ENCODE measurements around the gene ZBED4.
A peak's percentile ranks its signal among the peaks of the same experiment; 100 is the strongest.

The ZBED4 gene

DNA sequence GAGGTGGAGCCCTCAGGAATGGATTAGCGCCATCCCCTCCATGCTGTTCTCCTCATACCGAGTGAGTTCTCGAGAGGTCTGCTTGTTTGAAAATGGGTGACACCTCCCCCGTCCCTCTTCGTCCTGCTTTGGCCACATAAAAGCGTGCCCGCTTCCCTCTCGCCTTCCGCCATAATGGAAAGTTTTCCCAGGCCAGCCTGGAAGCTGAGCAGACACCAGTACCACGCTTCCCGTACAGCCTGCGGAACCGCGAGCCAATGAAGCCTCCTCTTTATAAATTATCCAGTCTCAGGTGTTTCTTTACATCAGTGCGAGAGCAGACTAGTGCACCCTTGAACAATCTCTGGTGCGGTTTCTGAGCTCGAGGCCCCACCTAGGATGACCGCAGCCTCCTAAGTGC lies 51.8 kb downstream of the ZBED4 start:
- DNase-seq: no peak

DNA sequence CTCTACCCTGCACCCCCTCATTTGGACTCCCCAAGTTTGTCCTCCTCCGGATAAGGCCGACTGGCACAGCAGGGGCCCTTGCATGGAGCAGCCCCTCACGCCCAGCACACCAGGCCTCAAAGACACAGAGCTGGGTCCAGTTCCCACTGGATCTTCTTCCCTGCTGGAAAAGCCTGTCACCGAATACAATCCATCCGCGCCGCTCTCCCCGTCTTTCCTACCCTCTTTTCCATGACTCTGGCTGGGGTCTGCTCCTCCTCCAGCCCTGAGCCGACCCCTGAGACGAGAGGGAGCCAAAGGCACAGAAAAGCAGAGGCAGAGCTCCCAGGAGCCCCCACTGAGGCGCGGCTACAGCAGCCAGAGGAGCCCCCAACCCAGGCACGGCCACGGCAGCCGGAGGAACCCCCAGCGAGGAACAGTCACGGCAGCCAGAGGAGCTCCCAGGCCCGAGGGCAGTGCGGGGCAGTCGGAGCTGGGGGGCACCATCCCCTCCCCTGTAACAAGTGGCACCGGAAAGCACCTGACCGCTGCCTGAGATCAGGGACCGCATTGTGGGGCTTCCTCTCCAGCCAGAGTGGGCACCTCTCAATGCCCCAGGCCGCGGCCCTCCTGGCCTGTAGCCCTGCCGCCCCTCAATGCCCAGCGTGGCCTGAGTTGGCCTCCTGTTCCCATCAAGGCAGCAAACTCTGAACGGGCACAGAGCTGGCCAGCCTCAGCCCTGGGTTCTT lies 52.6 kb downstream of the ZBED4 start:
- DNase-seq: no peak

DNA sequence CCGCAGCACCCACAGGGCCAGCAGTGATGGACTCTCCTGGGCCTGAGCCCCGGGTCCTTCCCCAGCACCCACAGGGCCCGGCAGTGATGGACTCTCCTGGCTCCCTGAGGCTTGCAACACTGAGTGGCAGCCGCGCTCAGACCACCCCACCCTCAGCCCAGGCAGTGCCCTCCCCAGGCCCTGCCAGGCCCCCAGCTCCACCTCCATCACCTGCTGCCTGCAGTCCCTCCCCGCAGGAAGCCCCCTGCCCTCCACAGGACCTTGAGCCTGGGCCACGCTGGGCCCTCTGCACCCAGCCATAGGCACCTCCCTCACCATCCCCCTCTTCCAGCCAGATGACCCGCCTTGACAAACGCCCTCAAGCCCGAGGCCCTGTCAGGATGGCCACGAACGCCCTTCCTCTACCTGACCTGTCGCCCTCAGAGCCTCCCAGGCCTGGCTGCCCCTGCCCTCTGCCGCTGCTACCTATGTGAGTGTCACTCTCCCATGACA lies 53.2 kb downstream of the ZBED4 start:
- DNase-seq: no peak

DNA sequence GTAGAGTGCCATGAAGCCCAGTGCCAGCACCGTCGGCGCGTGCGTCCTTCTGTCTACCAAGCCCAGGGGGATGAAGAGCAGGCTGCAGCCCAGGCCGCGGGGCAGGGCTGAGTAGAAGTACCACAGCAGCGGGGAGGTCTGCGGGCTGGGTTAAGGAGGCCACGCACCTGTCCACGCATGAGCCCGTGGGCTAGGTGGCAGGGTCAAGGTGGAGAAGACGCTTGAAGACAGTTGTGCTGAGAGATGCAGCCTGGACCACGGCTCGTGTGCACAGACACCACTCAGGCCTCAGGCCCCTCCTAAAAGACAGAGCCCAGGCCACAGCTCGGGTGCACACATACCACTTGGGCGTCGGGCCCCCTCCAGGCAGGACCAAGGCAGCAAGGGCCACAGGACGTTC lies 54.2 kb downstream of the ZBED4 start:
- no peak for DNase-seq

DNA sequence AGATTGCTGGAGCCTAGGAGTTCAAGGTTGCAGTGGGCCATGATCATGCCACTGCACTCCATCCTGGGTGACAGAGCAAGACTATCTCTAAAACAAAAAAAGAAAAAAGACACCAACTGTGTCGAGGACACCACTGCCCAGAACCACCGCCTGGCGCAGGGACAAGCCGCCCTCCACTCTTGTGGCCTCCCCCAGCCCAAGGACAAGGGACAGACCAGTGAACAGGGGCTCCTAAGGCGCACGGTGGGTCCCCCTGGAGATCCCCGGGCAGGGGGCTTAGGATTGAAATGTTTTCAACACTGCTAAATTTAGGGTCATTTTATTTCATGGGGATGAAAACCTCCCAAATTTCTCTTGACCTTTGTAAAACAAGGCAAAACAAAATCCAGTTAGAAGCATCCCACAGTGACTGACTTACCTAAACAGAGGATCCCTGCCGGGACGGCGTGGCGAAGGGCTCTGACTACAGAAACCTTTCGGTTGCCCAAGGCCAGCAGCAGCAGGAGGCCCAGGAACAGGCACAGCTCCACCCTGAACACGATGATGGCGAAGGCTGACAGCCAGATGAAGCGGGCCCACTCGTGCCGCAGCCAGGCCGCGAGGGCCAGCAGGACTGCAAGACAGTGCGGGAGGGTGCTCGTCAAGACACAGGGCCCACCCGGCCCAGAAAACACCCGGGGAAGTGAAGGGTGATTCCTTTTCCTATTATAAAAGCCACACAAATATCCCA lies 56.0 kb downstream of the ZBED4 start:
- no peak for DNase-seq

DNA sequence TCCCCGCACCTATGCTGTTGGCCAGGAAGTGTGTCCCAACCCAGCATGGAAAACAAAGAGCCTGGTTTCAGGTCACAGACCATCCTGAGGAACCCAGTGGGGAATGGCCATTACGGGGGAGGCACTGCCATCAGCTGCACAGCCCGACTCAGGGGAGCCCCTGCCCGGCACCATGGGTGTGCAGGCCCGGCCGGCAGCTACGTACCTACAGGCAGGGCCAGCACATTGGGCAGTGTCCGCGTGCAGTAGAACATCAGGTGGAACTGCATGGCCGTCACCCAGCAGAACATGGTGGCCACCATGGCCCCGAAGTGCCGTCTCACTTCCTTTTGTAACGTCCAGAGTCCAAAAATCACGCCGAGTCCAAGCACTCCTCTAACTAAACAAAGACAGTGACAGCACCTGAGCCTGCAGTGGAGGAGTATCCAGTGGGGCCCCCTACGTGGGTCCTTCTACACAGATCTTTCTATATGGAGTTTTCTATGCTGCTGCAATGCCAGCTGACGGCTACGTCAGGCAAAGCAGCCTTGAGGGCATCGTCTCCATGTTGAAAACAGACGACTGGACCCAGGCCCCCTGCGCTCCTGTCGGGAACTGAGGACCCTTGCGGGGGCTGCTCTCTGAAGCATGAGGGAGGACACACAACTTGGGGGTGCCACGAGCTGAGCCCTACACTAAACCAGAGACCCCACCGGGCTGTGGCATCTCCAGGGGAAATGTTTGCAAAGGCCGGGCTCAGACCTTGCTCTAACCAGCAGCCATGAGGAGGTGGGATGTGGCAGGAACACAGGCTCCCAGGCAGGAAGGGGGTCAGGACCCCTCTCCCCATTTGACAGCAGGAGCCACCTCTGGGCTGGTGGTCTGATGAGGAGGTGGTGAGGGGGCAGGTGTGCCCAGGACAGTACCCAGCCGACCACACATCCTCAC lies 56.8 kb downstream of the ZBED4 start:
- DNase-seq: no peak

DNA sequence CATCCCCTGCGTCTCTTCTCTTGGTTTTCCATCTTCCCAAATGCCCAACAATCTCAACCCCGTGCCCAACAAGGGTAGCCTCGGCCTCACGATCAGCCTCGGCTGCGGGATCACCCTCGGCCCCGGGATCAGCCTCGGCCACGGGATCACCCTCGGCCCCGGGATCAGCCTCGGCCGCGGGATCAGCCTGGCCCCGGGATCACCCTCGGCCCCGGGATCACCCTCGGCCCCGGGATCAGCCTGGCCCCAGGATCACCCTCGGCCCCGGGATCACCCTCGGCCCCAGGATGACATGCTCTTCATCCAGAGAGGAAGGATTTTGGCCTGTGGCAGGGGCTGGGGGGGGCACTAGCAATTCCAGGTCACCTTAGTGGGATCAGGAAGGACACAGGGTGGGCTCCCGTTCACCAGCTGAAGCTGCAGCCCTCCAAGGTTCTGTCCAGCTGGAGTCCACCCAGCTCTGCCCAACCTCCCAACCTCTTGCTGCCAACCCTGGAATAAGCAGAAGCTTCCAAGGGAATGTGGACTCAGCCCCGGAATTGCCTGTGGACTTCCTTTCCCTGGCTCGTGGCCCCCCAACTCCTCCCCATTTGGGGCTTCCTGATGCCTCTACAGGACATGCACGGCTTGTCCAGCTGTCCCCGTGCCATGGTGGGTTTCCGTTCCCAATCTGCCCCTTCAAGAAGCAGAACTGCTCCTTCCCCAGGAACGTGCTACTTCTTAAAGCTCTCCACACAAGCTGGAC lies 58.4 kb downstream of the ZBED4 start:
- no peak for DNase-seq

DNA sequence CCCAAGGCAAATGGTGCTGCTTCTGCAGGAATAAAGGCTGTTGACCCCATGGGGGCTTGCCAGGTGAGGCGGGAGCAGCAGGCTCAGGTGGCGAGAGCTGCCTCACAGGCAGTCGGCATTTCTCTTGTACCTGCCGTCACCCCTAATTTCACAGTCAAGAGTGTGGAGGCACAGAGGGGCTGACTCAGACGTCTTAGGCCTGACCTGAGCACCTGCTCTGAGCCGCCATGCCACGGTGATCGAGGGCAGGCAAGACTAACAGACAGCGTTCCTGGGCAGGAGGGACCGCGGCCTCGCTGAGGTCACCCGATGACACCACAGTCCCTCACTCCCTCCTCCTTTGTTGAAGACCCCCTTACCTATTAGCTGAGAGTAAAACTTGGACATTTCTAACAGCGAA lies 59.4 kb downstream of the ZBED4 start:
- no peak for DNase-seq

DNA sequence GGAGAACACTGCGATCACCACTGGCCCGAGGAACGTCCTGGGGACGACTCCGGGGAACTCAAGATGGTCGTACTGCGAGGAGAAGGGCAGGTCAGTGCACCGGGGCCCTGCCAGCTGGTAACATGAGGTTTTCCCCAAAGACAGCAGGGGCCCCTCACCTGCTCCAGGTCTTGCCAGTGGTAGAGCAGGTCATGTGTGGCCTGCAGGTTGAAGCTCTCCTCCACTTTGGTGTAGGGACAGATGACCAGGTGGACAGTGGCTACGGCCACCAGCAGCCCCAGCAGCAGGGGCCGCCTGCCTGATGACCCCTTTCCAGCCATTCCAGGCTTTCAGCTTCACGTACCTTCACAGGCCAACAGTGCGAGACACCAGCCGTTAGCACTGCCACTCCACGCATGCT lies 59.8 kb downstream of the ZBED4 start:
- DNase-seq: no peak

DNA sequence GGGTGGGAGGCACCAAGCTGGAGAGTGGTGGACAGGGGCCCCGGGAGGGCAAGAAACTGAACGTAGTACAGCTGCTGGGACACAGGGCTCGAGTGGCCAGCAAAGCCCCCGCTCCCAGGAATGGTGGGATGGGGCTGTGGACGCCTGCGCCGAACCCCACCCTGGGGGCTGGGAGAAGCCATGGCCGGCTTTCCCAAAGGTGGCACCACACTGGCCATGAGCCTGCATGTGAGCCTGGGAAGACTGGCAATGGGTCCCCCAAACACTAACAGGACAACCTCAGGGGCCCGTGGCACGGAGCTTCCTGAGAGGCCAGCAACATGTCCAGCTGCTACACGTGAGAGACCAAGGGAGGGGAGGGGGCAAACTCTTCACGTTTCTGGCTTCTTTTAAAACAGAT lies 60.6 kb downstream of the ZBED4 start:
- DNase-seq: no peak

DNA sequence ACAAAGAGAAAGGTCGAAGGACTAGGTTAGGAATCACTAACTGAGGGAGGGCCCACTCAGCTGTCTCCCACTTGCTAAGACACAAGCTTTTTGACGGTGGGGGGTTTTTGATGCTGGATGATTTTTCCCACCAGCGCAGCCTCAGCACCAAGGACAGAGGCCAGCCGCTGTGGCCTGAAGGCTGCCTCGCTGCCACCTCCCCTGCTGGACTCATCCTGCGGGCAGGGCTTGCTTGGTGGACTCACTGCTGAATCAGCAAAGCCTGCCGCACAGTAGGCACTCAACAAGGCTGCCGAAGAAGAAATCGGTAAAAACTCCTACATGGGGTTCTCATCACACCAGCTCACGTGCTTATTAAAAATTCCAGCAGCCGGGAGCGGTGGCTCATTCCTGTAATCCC lies 62.0 kb downstream of the ZBED4 start:
- no peak for DNase-seq

DNA sequence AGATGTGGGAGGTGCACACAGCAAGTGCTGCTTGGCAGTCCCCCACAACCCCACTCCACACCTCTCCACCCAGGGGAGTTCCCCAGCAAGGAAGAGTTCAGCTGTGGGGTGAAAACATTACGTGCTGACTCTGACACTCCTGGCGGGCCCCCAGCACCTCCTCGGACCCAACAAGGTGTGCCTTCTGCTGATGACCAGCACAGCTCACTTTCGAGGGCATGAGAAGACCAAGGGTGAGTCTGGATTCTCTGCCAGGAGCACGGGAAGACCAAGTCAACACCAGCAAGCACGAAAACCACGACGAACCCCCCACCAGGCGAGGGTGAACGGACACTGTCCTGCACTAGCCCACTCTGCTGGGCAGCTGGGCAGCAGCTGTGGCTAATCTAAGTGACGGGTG lies 63.2 kb downstream of the ZBED4 start:
- DNase-seq: no peak

DNA sequence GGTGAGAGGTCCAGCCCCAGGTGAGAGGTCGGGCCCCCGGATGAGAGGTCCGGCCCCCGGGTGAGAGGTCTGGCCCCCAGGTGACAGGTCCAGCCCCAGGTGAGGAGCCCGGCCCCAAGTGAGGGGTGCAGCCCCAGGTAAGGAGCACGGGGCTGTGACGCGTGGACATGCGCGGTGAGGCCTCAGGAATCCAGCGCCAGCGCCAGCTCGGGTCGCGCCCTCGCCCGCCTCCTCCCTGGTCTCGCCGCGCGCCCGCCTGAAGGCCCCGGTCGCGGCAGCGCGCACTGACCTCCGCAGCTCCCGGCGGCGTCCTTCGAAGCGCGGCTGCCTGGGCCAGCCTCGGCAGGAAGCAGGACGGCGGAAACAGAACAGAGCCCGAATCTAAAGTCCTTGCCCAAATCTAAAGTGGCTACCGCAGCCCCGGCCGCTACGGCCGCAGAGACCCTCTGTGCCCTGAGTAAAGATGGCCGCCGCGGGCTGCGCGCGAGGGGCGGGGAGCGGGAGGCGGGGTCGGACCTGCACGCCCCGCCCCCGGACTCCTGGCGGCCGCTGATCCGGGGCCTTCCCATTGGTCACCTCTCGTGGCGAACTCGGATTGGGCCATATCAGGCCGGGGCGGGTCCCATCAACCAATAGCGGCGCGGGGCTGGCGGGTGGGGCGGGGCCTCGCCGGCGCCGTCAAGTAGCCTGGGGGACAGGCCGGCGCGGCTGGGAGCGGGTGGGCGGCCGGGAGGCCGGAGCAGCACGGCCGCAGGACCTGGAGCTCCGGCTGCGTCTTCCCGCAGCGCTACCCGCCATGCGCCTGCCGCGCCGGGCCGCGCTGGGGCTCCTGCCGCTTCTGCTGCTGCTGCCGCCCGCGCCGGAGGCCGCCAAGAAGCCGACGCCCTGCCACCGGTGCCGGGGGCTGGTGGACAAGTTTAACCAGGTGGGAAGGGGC lies 64.6 kb downstream of the ZBED4 start, which contains the start of the genes ALG12 and CRELD2:
Gene ALG12 (minus strand): TSS at position 465 of the 937 bp plus-strand sequence. CDS start 4,673 bp downstream, outside the sequence.
Gene CRELD2 (plus strand): TSS at position 661 of the 937 bp plus-strand sequence. CDS start 136 bp downstream, at position 797.
- peak; percentile 92 to 94 for DNase-seq

DNA sequence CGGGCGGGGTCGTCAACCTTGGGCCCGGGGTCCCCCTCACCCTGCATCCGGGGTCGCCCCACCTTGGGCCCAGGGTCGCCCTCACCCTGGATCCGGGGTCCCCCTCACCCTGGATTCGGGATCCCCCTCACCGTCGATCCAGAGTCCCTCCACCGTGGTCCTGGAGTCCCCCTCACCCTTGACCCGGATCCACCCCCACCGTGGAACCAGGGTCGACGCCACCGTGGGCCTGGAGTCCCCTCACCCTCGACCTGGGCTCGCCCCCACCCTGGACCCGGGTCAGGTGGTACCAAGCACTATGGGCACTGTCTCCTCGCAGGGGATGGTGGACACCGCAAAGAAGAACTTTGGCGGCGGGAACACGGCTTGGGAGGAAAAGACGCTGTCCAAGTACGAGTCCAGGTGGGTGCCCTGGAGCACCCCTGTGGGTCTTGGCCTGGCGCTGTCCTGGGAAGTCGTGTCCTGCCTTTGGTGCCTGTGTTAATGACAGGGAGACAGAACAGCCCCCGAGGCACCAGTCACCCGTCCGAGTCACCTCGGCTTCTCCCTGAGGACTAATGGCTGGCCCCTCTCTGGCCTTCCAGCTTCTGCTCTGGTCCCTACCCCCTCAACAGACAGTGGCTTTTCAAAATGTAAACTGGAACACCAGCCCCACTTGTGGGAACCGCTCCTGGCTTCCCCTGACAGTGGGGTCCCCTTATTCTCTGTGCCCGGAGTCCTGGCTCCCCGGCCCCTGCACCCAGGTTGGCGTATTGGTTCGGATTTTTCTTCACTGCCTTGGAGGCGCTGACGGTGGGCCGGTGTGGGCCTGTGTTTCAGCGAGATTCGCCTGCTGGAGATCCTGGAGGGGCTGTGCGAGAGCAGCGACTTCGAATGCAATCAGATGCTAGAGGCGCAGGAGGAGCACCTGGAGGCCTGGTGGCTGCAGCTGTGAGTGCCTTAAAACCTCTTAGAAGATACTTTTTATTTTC lies 65.6 kb downstream of the ZBED4 start:
- no peak for DNase-seq

DNA sequence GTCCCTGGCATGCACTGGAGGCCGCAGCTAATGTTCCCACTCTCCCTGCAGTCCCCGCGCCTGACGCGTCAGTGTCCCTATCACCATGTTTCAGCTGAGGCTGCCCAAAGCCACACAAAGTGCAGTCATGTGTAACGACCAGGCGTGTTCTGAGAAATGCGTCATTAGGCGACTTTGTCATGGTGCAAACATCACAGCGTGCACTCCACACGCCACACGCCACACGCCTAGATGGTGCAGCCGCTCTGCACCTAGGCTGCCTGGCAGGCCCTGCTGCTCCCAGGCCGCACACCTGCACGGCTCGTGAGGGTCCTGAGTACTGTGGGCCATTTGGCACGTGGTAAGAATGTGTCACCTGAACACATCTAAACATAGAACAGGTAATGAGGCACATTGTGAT lies 67.2 kb downstream of the ZBED4 start:
- no peak for DNase-seq

DNA sequence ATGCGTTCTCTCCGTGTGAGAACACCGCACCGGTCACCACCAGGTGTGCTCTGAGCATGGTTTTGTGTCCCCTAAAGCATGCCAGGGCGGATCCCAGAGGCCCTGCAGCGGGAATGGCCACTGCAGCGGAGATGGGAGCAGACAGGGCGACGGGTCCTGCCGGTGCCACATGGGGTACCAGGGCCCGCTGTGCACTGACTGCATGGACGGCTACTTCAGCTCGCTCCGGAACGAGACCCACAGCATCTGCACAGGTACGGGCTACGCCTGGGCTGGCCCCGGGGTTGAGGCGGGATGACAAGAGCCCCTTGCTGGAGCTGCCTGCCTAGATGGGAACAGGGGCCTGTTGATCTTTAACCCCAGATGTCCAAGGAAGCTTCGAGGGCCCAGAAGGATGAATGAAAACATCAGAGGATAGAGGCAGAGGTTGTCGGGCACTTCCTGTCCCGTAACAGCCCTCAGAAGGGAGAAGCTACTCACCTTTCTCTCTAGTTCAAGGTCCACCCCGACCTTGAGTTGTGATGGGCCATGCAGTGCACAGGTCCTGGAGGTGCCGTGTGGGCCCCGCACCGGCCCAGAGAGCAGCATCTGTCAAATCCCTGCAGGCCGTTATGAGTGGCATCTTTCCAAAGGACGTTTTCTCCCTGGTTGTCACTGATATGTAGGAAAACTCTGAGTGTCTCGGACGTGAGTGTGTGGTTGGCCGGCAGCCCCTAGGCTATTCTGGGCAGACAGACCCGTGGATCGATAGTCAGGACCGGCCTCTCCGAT lies 68.0 kb downstream of the ZBED4 start:
- DNase-seq: no peak

DNA sequence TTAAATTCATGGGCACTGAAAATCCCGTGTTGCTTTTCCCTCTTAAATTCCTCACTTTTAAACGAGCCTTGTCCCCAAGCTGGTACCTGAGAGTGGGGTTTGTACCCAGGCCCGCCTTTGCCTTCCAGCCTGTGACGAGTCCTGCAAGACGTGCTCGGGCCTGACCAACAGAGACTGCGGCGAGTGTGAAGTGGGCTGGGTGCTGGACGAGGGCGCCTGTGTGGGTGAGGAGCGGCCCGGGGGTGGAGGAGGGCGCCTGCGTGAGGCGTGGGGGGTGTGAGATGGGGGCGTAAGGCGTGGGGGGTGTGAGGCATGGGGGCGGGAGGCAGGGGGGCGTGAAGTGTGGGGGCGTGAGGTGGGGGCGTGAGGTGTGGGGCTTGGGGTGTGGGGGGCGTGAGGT lies 68.8 kb downstream of the ZBED4 start:
- DNase-seq: no peak

DNA sequence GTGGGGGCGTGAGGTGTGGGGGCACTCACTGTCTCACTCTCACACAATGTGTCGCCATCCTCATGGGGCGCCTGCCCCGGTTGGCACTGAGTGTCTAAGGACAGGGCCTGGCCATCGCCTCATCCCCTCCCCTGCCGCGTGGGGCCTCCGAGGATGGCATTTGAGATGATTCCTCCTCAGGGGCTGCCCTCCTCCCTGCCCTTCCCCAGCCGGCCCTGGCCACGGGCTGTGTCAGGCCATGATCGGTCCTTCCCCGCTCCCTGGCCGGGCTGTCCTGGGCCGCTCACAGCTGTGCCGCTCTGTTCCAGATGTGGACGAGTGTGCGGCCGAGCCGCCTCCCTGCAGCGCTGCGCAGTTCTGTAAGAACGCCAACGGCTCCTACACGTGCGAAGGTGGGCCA lies 69.3 kb downstream of the ZBED4 start:
- DNase-seq: no peak

DNA sequence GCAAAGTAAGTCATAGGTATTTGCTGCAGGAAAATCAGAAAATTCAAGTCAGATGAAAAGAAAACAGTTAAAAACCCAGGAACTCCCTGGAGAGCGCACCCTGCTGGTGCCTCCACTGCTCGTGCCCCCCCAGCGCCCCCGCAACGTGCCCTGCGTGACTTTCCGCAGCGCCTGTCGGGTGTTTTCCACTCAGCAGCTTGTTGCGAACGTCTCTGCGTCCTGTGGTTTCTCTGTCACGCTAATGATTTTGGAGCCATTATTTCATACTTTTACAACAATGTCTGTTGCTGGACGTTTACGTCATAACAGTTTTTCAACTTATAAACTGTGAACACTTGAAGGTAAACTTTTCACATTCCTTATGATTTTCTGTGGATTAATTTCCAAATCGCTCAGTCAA lies 69.8 kb downstream of the ZBED4 start:
- no peak for DNase-seq
